Hepatocyte (in vitro differentiated cells): ENCODE data around the gene EXOSC6. TPM values are rescaled to one million over a fixed set of nuclear protein-coding genes. Genes with fewer than 3 reads are reported as not detected.
"Not testable (repeated sequence)": the region's sequence is repeated elsewhere in the genome, so short reads cannot be mapped to it uniquely, and the experiment has no call there.

ENCODE experiments used
- DNase-seq: peaks from one replicate; pipeline ENCODE4 v3.0.0-alpha.2; 2016; ENCODE audit warnings: low spot score
- H2AFZ ChIP-seq: fragments of 200-600 bp; sonication (generic); 2 replicates; pipeline ENCODE4 v1.6.0; 2016; ENCODE audit warnings: antibody characterized with exemption, mild to moderate bottlenecking
- H3K27ac ChIP-seq: fragments of 200-600 bp; sonication (generic); 2 replicates; pipeline ENCODE4 v1.5.1; 2016; ENCODE audit warnings: mild to moderate bottlenecking
- H3K27me3 ChIP-seq: fragments of 200-600 bp; sonication (generic); 2 replicates; pipeline ENCODE4 v1.6.1; 2016
- H3K36me3 ChIP-seq: fragments of 200-600 bp; sonication (generic); replicated peaks from 2 replicates; pipeline ENCODE4 v1.5.1; 2016; ENCODE audit warnings: low read depth; ENCODE audit not compliant: insufficient read depth
- H3K4me1 ChIP-seq: fragments of 200-600 bp; sonication (generic); 2 replicates; pipeline ENCODE4 v1.5.1; 2016; ENCODE audit warnings: mild to moderate bottlenecking, moderate library complexity; ENCODE audit not compliant: insufficient read depth
- H3K4me2 ChIP-seq: fragments of 200-600 bp; sonication (generic); 2 replicates; pipeline ENCODE4 v1.6.0; 2016
- H3K4me3 ChIP-seq: fragments of 200-600 bp; sonication (generic); 2 replicates; pipeline ENCODE4 v1.5.1; 2016; ENCODE audit warnings: mild to moderate bottlenecking
- H3K79me2 ChIP-seq: fragments of 200-600 bp; sonication (generic); 2 replicates; pipeline ENCODE4 v1.6.0; 2017; ENCODE audit warnings: mild to moderate bottlenecking
- H3K9me2 ChIP-seq: fragments of 200-600 bp; sonication (generic); replicated peaks from 2 replicates; pipeline ENCODE4 v1.6.0; 2017; ENCODE audit warnings: mild to moderate bottlenecking; ENCODE audit not compliant: insufficient read depth
- H3K9me3 ChIP-seq: fragments of 200-600 bp; sonication (generic); 2 replicates; pipeline ENCODE4 v1.5.1; 2016; ENCODE audit warnings: low read depth, mild to moderate bottlenecking
- H4K20me1 ChIP-seq: fragments of 200-600 bp; sonication (generic); 2 replicates; pipeline ENCODE4 v1.6.0; 2016; ENCODE audit warnings: mild to moderate bottlenecking; ENCODE audit not compliant: insufficient read depth, poor library complexity, severe bottlenecking
- EZH2 ChIP-seq: fragments of 200-600 bp; sonication (generic); IDR thresholded peaks from 2 replicates; pipeline ENCODE4 v1.6.1; 2016; ENCODE audit warnings: antibody characterized with exemption, mild to moderate bottlenecking, borderline replicate concordance
- EZH2phosphoT487 ChIP-seq: fragments of 200-600 bp; sonication (generic); IDR thresholded peaks from one replicate; pipeline ENCODE4 v1.6.1; 2018; ENCODE audit warnings: antibody characterized with exemption, mild to moderate bottlenecking, low read depth, moderate library complexity; ENCODE audit not compliant: unreplicated experiment, severe bottlenecking
- WGBS: methylation state at CpG from one replicate; pipeline ENCODE4 v1.1.6; 2016; ENCODE audit warnings: low lambda C conversion rate; ENCODE audit errors: missing lambda C conversion rate; 5-methylcytosine and 5-hydroxymethylcytosine counted together
- polyA plus RNA-seq: library from polyadenylated mRNA; unstranded; fragments of >200 nt; fragmentation: Nextera tagmentation; extraction: Ambion mirVana; gene quantifications from 2 replicates; pipeline ENCODE4 v1.2.1, GENCODE V29; 2016
- total RNA-seq: library from RNA; depleted of rRNA; stranded (reverse); fragments of >200 nt; gene quantifications from 2 replicates; pipeline ENCODE4 v1.2.3, GENCODE V29; 2014
- TF ChIP-seq, protein P1 (sequence below): fragments of 200-600 bp; sonication (generic); IDR thresholded peaks from 2 replicates; pipeline ENCODE4 v1.5.1; 2016; ENCODE audit warnings: antibody characterized with exemption, mild to moderate bottlenecking; ENCODE audit not compliant: poor library complexity

Gene EXOSC6
- total and polyA plus RNA-seq, 2 experiments from 2014 or later = 21.4 to 28.7 TPM

DNA sequence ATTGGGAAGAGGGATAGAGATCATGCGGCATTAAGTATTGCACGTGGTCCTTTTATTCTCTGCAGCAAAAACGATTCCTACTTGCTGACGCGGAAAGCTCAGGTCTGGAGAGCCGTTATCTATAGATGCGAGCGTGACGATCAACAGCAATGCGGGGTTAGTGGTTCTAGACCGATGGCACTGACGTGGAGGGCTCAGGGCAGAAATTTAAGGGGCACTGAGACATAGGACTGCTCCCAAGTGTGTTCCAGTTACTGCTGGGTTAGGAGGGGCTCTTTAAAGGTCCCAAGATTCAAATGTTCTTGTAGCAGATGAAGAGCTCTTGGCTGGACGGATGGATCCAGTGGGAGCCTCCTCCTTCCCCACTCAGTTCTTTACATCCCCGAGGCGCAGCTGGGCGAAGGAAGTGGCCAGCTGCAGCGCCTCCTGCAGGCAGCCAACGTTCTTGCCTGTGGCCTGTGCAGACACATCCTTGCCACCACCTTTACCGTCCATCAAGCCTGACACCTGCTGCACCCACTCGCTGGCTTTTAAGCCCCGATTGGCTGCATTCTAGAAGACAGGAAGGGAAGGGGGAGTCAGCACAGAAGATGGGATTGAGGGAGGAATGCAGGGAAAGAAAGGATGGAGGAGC, 732 bp upstream of the EXOSC6 start:
- Histone ChIP-seq H3K4me1 (peaks cover 15% of the 10 kb centered on the region), H3K79me2 (peaks cover 32% of the 10 kb centered on the region), H3K9me2 (no peaks in the 10 kb centered on the region), H3K27ac (no peak overlapping the region), H3K4me2 (no peak overlapping the region), H3K36me3 (no peaks in the 10 kb centered on the region), H3K4me3 (no peak overlapping the region), H4K20me1 (peaks cover 30% of the 10 kb centered on the region), H3K9me3 (no peaks in the 10 kb centered on the region), H2AFZ (no peak overlapping the region), H3K27me3 (no peaks in the 10 kb centered on the region)
- TF ChIP-seq, protein P1, sequence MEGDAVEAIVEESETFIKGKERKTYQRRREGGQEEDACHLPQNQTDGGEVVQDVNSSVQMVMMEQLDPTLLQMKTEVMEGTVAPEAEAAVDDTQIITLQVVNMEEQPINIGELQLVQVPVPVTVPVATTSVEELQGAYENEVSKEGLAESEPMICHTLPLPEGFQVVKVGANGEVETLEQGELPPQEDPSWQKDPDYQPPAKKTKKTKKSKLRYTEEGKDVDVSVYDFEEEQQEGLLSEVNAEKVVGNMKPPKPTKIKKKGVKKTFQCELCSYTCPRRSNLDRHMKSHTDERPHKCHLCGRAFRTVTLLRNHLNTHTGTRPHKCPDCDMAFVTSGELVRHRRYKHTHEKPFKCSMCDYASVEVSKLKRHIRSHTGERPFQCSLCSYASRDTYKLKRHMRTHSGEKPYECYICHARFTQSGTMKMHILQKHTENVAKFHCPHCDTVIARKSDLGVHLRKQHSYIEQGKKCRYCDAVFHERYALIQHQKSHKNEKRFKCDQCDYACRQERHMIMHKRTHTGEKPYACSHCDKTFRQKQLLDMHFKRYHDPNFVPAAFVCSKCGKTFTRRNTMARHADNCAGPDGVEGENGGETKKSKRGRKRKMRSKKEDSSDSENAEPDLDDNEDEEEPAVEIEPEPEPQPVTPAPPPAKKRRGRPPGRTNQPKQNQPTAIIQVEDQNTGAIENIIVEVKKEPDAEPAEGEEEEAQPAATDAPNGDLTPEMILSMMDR = peak; percentile 35
- no peak for TF ChIP-seq EZH2
- WGBS = 87% methylated on average over 21 of the region's 21 CpGs
- no peak for DNase-seq

GRCh38 chr16:70250748-70251628, 752 bp downstream of the EXOSC6 start:
- no peaks in the 10 kb centered on the region for H3K36me3 ChIP-seq
- peaks cover 15% of the 10 kb centered on the region for H3K4me1 ChIP-seq
- WGBS = 6% methylated on average over 62 of the region's 92 CpGs
- H2AFZ ChIP-seq = no peak overlapping the region
- peaks cover 41% of the 10 kb centered on the region for H3K79me2 ChIP-seq
- DNase-seq = peak; percentile 72
- no peaks in the 10 kb centered on the region for H3K9me2 ChIP-seq
- H3K27ac ChIP-seq = peak overlapping the region; percentile 74
- TF ChIP-seq, protein P1 = peak; percentile 12
- TF ChIP-seq EZH2phosphoT487 (no peak), EZH2 (no peak)
- H3K27me3 ChIP-seq = no peaks in the 10 kb centered on the region
- peak overlapping the region; percentile 97 for H3K4me2 ChIP-seq
- H3K4me3 ChIP-seq = peak overlapping the region; percentile 79
- H4K20me1 ChIP-seq = peaks cover 30% of the 10 kb centered on the region
- no peaks in the 10 kb centered on the region for H3K9me3 ChIP-seq

- H3K4me3 ChIP-seq, H3K27me3 ChIP-seq, H3K9me2 ChIP-seq, H2AFZ ChIP-seq, H3K36me3 ChIP-seq, H3K27ac ChIP-seq, H3K9me3 ChIP-seq, DNase-seq: not testable (repeated sequence)
- WGBS = 97% methylated on average over 4 of the region's 4 CpGs
- H3K79me2 ChIP-seq = peaks cover 45% of the 10 kb centered on the region
- peaks cover 30% of the 10 kb centered on the region for H4K20me1 ChIP-seq
- H3K4me2 ChIP-seq = peak overlapping the region; percentile 97
- H3K4me1 ChIP-seq = peaks cover 15% of the 10 kb centered on the region
These were observed 2.0 kb downstream of the EXOSC6 start for GRCh38 chr16:70249697-70250096.

GRCh38 chr16:70238773-70239172, 13.0 kb downstream of the EXOSC6 start:
- not testable (repeated sequence) for H3K36me3 ChIP-seq, H3K4me1 ChIP-seq, H3K4me3 ChIP-seq, H3K4me2 ChIP-seq, H3K9me2 ChIP-seq, H2AFZ ChIP-seq, H4K20me1 ChIP-seq, DNase-seq, H3K27me3 ChIP-seq, H3K27ac ChIP-seq, H3K9me3 ChIP-seq, H3K79me2 ChIP-seq

DNA sequence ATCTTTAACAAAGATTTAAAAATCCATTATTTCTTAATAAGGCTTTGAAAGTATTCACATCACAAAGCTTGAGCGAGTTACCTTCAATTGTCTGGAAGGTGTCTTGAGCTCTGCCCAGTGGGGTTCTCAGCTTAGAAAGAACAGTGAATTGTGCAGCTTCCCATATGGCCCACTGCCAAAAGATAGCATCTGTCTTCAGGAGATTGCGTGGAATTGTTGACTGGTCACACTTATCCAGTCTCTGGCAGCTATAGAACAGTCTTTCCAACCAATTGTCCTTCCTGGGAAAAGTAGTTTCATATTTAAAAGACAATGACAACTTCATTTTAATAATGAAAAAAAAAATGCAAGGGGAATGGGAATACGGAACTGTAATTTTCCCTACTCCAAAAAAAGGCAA, 19.9 kb downstream of the EXOSC6 start:
- H3K4me2 ChIP-seq, H3K36me3 ChIP-seq, DNase-seq, H3K9me2 ChIP-seq, H3K27me3 ChIP-seq, H3K4me1 ChIP-seq, H3K9me3 ChIP-seq, H3K4me3 ChIP-seq, H3K27ac ChIP-seq, H3K79me2 ChIP-seq, H4K20me1 ChIP-seq, H2AFZ ChIP-seq: not testable (repeated sequence)
- 96% methylated on average over 3 of the region's 3 CpGs for WGBS

DNA sequence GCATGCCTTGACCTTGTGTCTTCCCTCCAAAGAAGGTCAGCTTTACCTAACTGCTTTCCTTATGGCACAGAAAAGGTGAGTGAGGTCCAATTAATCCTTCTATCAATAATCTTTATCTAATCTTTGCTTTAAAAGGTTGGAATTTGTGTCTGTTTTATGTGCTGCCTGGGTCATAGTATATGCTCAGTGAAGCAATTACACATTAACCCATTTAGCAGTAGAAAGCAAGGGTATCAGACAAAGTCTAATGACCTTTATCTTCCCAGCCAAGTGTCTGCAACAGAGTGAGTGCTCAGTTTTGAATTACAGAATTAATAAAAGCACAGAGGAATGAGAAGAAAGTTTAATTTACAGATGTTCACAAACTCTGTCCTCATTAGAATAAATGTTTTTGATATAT, 25.7 kb downstream of the EXOSC6 start:
- not testable (repeated sequence) for DNase-seq, H3K27ac ChIP-seq, H3K9me3 ChIP-seq, H2AFZ ChIP-seq, H3K79me2 ChIP-seq, H4K20me1 ChIP-seq, H3K36me3 ChIP-seq, H3K27me3 ChIP-seq, H3K4me1 ChIP-seq, H3K9me2 ChIP-seq, H3K4me3 ChIP-seq, H3K4me2 ChIP-seq

- not testable (repeated sequence) for H3K27me3 ChIP-seq, H3K4me1 ChIP-seq, H2AFZ ChIP-seq, H3K4me3 ChIP-seq, H3K79me2 ChIP-seq, H3K9me2 ChIP-seq, H3K4me2 ChIP-seq, H3K36me3 ChIP-seq, H3K9me3 ChIP-seq, H3K27ac ChIP-seq, DNase-seq, H4K20me1 ChIP-seq
- WGBS = no CpG with 5 or more reads among the region's 4 CpGs
These were observed 26.3 kb downstream of the EXOSC6 start for GRCh38 chr16:70225430-70225829.
